H54 (cell line): Measurements from ENCODE around the gene VPS13A.
"Not testable (repeated sequence)": the region's sequence is repeated elsewhere in the genome, so short reads cannot be mapped to it uniquely, and the experiment has no call there.

Source experiments
- DNase-seq: peaks from one replicate; pipeline ENCODE4 v3.0.0; 2011; ENCODE audit warnings: low spot score, mixed read lengths; ENCODE audit not compliant: insufficient read length
- FAIRE-seq: peaks from 3 replicates; lab custom pipeline; 2011; peaks lifted over from hg19 to GRCh38; lab: Jason Lieb, UNC
- POLR2A ChIP-seq: IDR thresholded peaks from 2 replicates; pipeline ENCODE4 v1.6.1; 2011; ENCODE audit warnings: low read depth, mild to moderate bottlenecking, low read length

VPS13A gene

GRCh38 chr9:77433675-77434445 lies 256.5 kb downstream of the VPS13A start:
- DNase-seq (peak; percentile 77), FAIRE-seq (peak; percentile 38)
- TF ChIP-seq POLR2A: no peak

GRCh38 chr9:77435277-77435676 lies 257.9 kb downstream of the VPS13A start:
- no peak for TF ChIP-seq POLR2A
- no peak for FAIRE-seq

GRCh38 chr9:77435688-77436087 lies 258.4 kb downstream of the VPS13A start:
- no peak for TF ChIP-seq POLR2A
- DNase-seq (no peak), FAIRE-seq (no peak)

More at GRCh38 chr9:77435277-77435676, 257.9 kb downstream of the VPS13A start:
- DNase-seq: no peak

- no peak for FAIRE-seq
- DNase-seq: no peak
- TF ChIP-seq POLR2A: no peak
Measured at GRCh38 chr9:77438653-77439052, 261.3 kb downstream of the VPS13A start.

GRCh38 chr9:77440057-77440456 lies 262.7 kb downstream of the VPS13A start:
- DNase-seq: peak; percentile 97
- FAIRE-seq: peak; percentile 79
- TF ChIP-seq POLR2A: no peak

- FAIRE-seq, DNase-seq: not testable (repeated sequence)
Measured at GRCh38 chr9:77441124-77441523, 263.8 kb downstream of the VPS13A start.

- TF ChIP-seq POLR2A: no peak
- FAIRE-seq: no peak
- no peak for DNase-seq
Measured at GRCh38 chr9:77442436-77442835, 265.1 kb downstream of the VPS13A start.

- TF ChIP-seq POLR2A: no peak
- FAIRE-seq (no peak), DNase-seq (no peak)
Measured at GRCh38 chr9:77447646-77448045, 270.3 kb downstream of the VPS13A start.

- no peak for FAIRE-seq
- TF ChIP-seq POLR2A: no peak
- no peak for DNase-seq
Measured at GRCh38 chr9:77449240-77450084, 272.1 kb downstream of the VPS13A start.

GRCh38 chr9:77450085-77450475 lies 272.7 kb downstream of the VPS13A start:
- no peak for TF ChIP-seq POLR2A
- no peak for FAIRE-seq
- no peak for DNase-seq

GRCh38 chr9:77451507-77451906 lies 274.2 kb downstream of the VPS13A start:
- TF ChIP-seq POLR2A: no peak
- no peak for DNase-seq
- no peak for FAIRE-seq

GRCh38 chr9:77453825-77454647 lies 276.7 kb downstream of the VPS13A start:
- no peak for TF ChIP-seq POLR2A
- DNase-seq (no peak), FAIRE-seq (no peak)

- DNase-seq: no peak
- FAIRE-seq: no peak
Measured at GRCh38 chr9:77454663-77455062, 277.3 kb downstream of the VPS13A start.

More at GRCh38 chr9:77454663-77455062, 277.3 kb downstream of the VPS13A start:
- TF ChIP-seq POLR2A: no peak
